ENCODE measurements around the gene NPL. TPM values are rescaled to one million over a fixed set of nuclear protein-coding genes. Genes with fewer than 3 reads are reported as not detected.

NPL gene
- polyA plus RNA-seq, 1 donor from 2014 or later, result 1.2 TPM

DNA sequence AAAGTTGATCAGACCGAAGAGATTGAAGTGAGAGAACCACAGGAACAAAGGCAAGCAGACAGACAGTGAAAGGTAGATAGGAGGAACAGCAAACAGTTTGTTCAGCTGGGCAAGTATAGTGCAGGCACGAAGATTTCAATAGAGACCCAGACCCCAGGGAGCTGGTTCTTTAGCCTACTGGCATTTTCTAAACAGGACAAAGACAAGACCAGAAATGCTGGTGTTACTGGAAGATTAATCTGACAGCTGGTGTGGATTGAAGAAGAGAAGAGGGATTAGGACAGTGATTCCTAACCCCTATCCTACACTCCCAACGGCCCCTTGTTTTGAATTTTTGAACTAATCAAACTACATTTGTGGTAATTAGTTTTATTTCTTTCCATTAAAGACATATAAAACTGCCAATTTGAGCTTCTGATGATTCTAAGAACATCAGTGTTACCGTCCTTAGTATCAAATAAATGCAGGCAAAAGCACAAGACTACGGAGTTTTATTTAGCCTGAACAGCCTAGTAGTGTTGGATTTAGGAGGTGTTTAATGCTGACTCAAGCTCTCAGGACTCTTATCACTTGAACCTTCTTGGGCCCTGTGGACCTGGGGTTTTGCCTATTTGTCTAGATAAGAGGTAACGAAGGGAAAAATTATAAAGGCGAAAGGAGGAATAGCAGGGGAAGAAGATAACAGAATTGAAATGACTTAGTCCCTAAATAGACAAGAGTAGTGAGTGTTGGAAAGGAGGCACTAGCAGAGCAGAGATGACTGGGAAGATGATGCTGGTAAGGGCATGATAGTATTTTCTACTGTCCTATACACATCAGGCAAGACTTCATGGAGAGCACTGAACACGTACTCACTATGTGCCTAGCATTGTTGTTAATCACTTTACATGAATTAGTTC lies 2.0 kb downstream of the NPL start:
- H3K4me3 ChIP-seq (ENCODE audit: low read length), result no peak overlapping the region

DNA sequence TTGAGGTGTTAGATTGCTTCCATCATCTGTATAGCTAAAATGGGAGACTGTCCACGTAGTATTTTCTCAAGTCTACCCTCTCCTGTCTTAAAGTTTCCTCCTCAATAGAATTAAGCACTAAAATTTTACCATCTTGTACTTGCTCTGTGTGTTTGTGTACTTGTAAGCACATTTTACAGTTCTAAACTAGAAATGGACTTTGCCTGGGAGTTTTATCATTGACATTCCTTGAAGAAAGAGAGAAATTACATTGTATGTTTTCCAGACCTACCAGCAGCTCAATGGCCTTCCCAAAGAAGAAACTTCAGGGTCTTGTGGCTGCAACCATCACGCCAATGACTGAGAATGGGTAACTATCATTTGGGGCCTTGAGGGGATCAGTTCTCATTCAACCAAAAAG lies 4.5 kb downstream of the NPL start:
- H3K27me3 ChIP-seq (ENCODE audit: insufficient read depth, low read depth, low read length), result peaks cover 13% of the 10 kb centered on the region
- H3K27ac ChIP-seq (ENCODE audit: low read length), result no peak overlapping the region
- no peaks in the 10 kb centered on the region for H3K79me2 ChIP-seq (replicated peaks; ENCODE audit: insufficient read depth, low read length)
- TF ChIP-seq RAD21 (conservative IDR thresholded peaks at IDR 0.05) (no peak), EP300 (conservative IDR thresholded peaks at IDR 0.05; ENCODE audit: poor library complexity, severe bottlenecking) (no peak), TAF1 (IDR thresholded peaks at IDR 0.05; ENCODE audit: low read depth) (no peak), SMC3 (conservative IDR thresholded peaks at IDR 0.05; ENCODE audit: poor library complexity) (no peak), POLR2AphosphoS5 (IDR thresholded peaks at IDR 0.05) (no peak), MXI1 (conservative IDR thresholded peaks at IDR 0.05; ENCODE audit: poor library complexity, severe bottlenecking) (no peak), EZH2 (IDR thresholded peaks at IDR 0.05; ENCODE audit: borderline replicate concordance, insufficient read depth, low read length, poor library complexity, severe bottlenecking) (no peak)
- TF ChIP-seq, protein P1, sequence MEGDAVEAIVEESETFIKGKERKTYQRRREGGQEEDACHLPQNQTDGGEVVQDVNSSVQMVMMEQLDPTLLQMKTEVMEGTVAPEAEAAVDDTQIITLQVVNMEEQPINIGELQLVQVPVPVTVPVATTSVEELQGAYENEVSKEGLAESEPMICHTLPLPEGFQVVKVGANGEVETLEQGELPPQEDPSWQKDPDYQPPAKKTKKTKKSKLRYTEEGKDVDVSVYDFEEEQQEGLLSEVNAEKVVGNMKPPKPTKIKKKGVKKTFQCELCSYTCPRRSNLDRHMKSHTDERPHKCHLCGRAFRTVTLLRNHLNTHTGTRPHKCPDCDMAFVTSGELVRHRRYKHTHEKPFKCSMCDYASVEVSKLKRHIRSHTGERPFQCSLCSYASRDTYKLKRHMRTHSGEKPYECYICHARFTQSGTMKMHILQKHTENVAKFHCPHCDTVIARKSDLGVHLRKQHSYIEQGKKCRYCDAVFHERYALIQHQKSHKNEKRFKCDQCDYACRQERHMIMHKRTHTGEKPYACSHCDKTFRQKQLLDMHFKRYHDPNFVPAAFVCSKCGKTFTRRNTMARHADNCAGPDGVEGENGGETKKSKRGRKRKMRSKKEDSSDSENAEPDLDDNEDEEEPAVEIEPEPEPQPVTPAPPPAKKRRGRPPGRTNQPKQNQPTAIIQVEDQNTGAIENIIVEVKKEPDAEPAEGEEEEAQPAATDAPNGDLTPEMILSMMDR (IDR thresholded peaks at IDR 0.05; ENCODE audit: poor library complexity, severe bottlenecking), result no peak
- TF ChIP-seq, protein P2, sequence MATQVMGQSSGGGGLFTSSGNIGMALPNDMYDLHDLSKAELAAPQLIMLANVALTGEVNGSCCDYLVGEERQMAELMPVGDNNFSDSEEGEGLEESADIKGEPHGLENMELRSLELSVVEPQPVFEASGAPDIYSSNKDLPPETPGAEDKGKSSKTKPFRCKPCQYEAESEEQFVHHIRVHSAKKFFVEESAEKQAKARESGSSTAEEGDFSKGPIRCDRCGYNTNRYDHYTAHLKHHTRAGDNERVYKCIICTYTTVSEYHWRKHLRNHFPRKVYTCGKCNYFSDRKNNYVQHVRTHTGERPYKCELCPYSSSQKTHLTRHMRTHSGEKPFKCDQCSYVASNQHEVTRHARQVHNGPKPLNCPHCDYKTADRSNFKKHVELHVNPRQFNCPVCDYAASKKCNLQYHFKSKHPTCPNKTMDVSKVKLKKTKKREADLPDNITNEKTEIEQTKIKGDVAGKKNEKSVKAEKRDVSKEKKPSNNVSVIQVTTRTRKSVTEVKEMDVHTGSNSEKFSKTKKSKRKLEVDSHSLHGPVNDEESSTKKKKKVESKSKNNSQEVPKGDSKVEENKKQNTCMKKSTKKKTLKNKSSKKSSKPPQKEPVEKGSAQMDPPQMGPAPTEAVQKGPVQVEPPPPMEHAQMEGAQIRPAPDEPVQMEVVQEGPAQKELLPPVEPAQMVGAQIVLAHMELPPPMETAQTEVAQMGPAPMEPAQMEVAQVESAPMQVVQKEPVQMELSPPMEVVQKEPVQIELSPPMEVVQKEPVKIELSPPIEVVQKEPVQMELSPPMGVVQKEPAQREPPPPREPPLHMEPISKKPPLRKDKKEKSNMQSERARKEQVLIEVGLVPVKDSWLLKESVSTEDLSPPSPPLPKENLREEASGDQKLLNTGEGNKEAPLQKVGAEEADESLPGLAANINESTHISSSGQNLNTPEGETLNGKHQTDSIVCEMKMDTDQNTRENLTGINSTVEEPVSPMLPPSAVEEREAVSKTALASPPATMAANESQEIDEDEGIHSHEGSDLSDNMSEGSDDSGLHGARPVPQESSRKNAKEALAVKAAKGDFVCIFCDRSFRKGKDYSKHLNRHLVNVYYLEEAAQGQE (IDR thresholded peaks at IDR 0.05; ENCODE audit: borderline replicate concordance), result no peak
- H3K9me3 ChIP-seq (ENCODE audit: low read length), result no peaks in the 10 kb centered on the region
- H3K4me3 ChIP-seq (ENCODE audit: low read length), result no peak overlapping the region
- H2AFZ ChIP-seq (ENCODE audit: low read depth, low read length), result no peak overlapping the region
- H3K9me2 ChIP-seq (ENCODE audit: insufficient read depth, low read length), result no peaks in the 10 kb centered on the region
- H3F3A ChIP-seq (ENCODE audit: insufficient read depth, low read length, poor library complexity, severe bottlenecking), result no peaks in the 10 kb centered on the region
- no peak overlapping the region for H3K9ac ChIP-seq (ENCODE audit: low read length)
- no peak overlapping the region for H3K4me2 ChIP-seq (ENCODE audit: low read length)
- H4K20me1 ChIP-seq (ENCODE audit: insufficient read depth), result no peaks in the 10 kb centered on the region
- H3K36me3 ChIP-seq (ENCODE audit: insufficient read depth, low read length), result no peaks in the 10 kb centered on the region

More for the DNA sequence above, 2.0 kb downstream of the NPL start:
- Histone ChIP-seq H3K9me2 (ENCODE audit: insufficient read depth, low read length) (no peaks in the 10 kb centered on the region), H3K4me2 (ENCODE audit: low read length) (no peak overlapping the region), H3K9ac (ENCODE audit: low read length) (no peak overlapping the region), H4K20me1 (ENCODE audit: insufficient read depth) (no peaks in the 10 kb centered on the region), H2AFZ (ENCODE audit: low read depth, low read length) (no peak overlapping the region), H3K27me3 (ENCODE audit: insufficient read depth, low read depth, low read length) (peaks cover 27% of the 10 kb centered on the region), H3F3A (ENCODE audit: insufficient read depth, low read length, poor library complexity, severe bottlenecking) (no peaks in the 10 kb centered on the region), H3K36me3 (ENCODE audit: insufficient read depth, low read length) (no peaks in the 10 kb centered on the region), H3K79me2 (replicated peaks; ENCODE audit: insufficient read depth, low read length) (no peaks in the 10 kb centered on the region), H3K27ac (ENCODE audit: low read length) (no peak overlapping the region), H3K9me3 (ENCODE audit: low read length) (no peaks in the 10 kb centered on the region)
- TF ChIP-seq EZH2 (IDR thresholded peaks at IDR 0.05; ENCODE audit: borderline replicate concordance, insufficient read depth, low read length, poor library complexity, severe bottlenecking) (no peak), POLR2AphosphoS5 (IDR thresholded peaks at IDR 0.05) (no peak), SMC3 (conservative IDR thresholded peaks at IDR 0.05; ENCODE audit: poor library complexity) (no peak), TAF1 (IDR thresholded peaks at IDR 0.05; ENCODE audit: low read depth) (no peak)
- TF ChIP-seq, protein P1 (IDR thresholded peaks at IDR 0.05; ENCODE audit: poor library complexity, severe bottlenecking), result no peak
